SK-N-MC (cell line): ENCODE measurements around the gene NHS.

Source experiments
- EZH2 ChIP-seq: fragments of 200-600 bp; sonication (generic); IDR thresholded peaks from one replicate; pipeline ENCODE4 v1.6.1; 2017; ENCODE audit warnings: antibody characterized with exemption
- FOXP2 ChIP-seq: optimal IDR thresholded peaks from 2 replicates; pipeline ENCODE3; 2011; ENCODE audit warnings: mild to moderate bottlenecking, moderate library complexity; ENCODE audit not compliant: insufficient read depth; ENCODE audit errors: extremely low read length, control extremely low read depth
- POLR2AphosphoS5 ChIP-seq: IDR thresholded peaks from 2 replicates; pipeline ENCODE4 v1.6.1; 2012; ENCODE audit warnings: mild to moderate bottlenecking, low read depth, low read length, borderline replicate concordance

DNA sequence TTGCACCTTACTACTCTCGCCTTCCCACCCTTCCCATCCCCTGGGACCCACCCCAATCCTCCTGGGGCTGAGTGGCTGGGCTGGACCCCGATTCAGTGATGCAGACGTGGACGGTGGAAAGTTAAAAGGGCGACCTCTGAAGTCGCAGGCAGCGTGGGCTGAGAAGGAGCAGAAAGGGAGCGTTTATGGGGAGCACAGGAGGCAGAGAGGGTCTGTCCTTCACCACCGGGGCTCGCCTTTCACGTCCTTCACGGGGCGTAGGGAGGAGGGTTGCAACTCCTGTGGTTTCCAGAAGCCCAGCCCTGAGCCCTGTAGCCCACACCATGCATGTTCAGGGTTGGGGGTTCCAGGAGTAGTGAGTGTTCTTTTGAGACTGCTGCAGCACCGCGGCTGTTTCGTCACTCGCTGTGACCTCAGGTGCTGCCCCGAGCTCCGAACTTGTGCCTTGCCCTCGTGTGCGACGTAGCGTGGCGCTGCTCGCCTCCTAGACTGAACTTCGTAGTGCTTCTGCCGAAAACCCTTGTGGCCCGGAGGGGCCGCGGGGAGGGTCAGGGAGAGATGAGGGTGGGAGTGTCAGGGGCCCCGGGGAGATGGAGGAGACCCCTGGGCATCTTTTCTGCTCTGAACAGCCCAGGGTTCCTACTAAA, 1.6 kb downstream of the NHS start:
- TF ChIP-seq POLR2AphosphoS5 (no peak), EZH2 (no peak), FOXP2 (no peak)
